NCI-H1436 treated with DMSO at 0.1 percent for 48 hours (cell line): Measurements from ENCODE around the gene RASSF7.
"Not testable (repeated sequence)": the region's sequence is repeated elsewhere in the genome, so short reads cannot be mapped to it uniquely, and the experiment has no call there.

Experiments used
- DNase-seq: peaks from one replicate; lab custom pipeline; 2025; lab: John Stamatoyannopoulos, UW

Gene RASSF7

GRCh38 chr11:567011-567628, 6.3 kb downstream of the RASSF7 start:
- no peak for DNase-seq

- DNase-seq = no peak
Observed at GRCh38 chr11:567629-568292, 7.0 kb downstream of the RASSF7 start.

GRCh38 chr11:568306-569157, 7.8 kb downstream of the RASSF7 start:
- peak; percentile 73 for DNase-seq

GRCh38 chr11:569158-569885, 8.6 kb downstream of the RASSF7 start:
- no peak for DNase-seq

- no peak for DNase-seq
Observed at GRCh38 chr11:571802-572185, 11.0 kb downstream of the RASSF7 start.

GRCh38 chr11:573146-573759, 12.5 kb downstream of the RASSF7 start:
- DNase-seq = no peak

- DNase-seq = not testable (repeated sequence)
Observed at GRCh38 chr11:574031-574570, 13.3 kb downstream of the RASSF7 start.

- no peak for DNase-seq
Observed at GRCh38 chr11:574632-575312, 14.0 kb downstream of the RASSF7 start.

GRCh38 chr11:575313-575995, 14.7 kb downstream of the RASSF7 start:
- DNase-seq = no peak

- peak; percentile 81 for DNase-seq
Observed at GRCh38 chr11:575996-576768, 15.4 kb downstream of the RASSF7 start, which contains the start of gene PHRF1. Gene PHRF1 (plus strand): TSS chr11:576470. CDS start chr11:581513, 5,043 bp downstream.

- no peak for DNase-seq
Observed at GRCh38 chr11:576811-577610, 16.2 kb downstream of the RASSF7 start.

GRCh38 chr11:577611-577894, 16.8 kb downstream of the RASSF7 start:
- no peak for DNase-seq

GRCh38 chr11:578276-579035, 17.7 kb downstream of the RASSF7 start:
- no peak for DNase-seq

- no peak for DNase-seq
Observed at GRCh38 chr11:579830-580601, 19.2 kb downstream of the RASSF7 start.

- DNase-seq = no peak
Observed at GRCh38 chr11:581342-581741, 20.6 kb downstream of the RASSF7 start.

- DNase-seq = no peak
Observed at GRCh38 chr11:581752-582151, 21.0 kb downstream of the RASSF7 start.

GRCh38 chr11:584287-584686, 23.5 kb downstream of the RASSF7 start:
- DNase-seq = no peak
